Activated T-cell treated with anti-CD3 and anti-CD28 coated beads, Interleukin-2, amount 50 U/mL, for 72 hours (primary cell): ENCODE results near the gene PODN. TPM values are rescaled to one million over a fixed set of nuclear protein-coding genes. Genes with fewer than 3 reads are reported as not detected.

ENCODE experiments used
- ATAC-seq, 2 donors: fragments of 150-1000 bp; cut with Tn5 transposase; replicated peaks in 1 of 2; 2 replicates each; pipeline ENCODE4 v1.10.0; 2021; ENCODE audit warnings: moderate library complexity in 2 of 2, mild to moderate bottlenecking in 1 of 2
- DNase-seq, 2 donors: peaks; one replicate each; pipeline ENCODE4 v3.0.0; 2021 to 2022; ENCODE audit warnings: mixed read lengths in 1 of 2
- H3K27ac Mint-ChIP-seq: one replicate; pipeline ENCODE4 v1.8.0; 2022; ENCODE audit warnings: mild to moderate bottlenecking, moderate library complexity, mixed read lengths
- H3K27me3 Mint-ChIP-seq: one replicate; pipeline ENCODE4 v1.8.0; 2022; ENCODE audit warnings: low read depth, mixed read lengths
- H3K36me3 Mint-ChIP-seq, 2 donors: one replicate each; pipeline ENCODE4 v1.8.0; 2022; ENCODE audit warnings: mixed read lengths in 2 of 2, mild to moderate bottlenecking in 1 of 2; ENCODE audit not compliant: insufficient read depth in 2 of 2
- H3K4me1 Mint-ChIP-seq: one replicate; pipeline ENCODE4 v1.8.0; 2022; ENCODE audit warnings: low read depth, mixed read lengths
- H3K4me3 Mint-ChIP-seq, 2 donors: one replicate each; pipeline ENCODE4 v1.8.0; 2022; ENCODE audit warnings: mild to moderate bottlenecking in 2 of 2, mixed read lengths in 2 of 2, moderate library complexity in 2 of 2
- H3K9me3 Mint-ChIP-seq, 2 donors: one replicate each; pipeline ENCODE4 v1.8.0; 2022; ENCODE audit warnings: mixed read lengths in 2 of 2
- total RNA-seq, 2 donors: library from RNA; stranded (reverse); gene quantifications; one replicate each; pipeline ENCODE4 v1.2.3, GENCODE V29; 2022

The PODN gene
- total RNA-seq, 2 donors from 2014 or later = not detected

DNA sequence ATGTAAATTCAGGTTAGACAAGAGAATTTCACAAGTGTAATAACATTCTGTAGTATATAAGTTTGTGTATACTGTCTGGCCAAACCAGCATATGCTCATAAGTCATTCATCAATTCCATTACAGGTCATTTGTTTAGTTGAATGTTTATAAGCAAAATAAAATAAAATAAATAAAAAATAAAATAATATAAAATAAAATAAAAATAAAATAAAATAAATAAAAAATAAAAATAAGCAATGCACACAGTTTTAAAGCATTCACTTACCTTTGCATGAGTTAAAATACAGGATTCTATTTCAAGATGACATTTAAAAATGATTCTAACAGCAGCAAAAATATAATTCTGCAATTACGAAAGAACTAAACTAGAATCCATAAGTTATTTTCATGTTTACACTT lies 9.9 kb downstream of the PODN start:
- Mint-ChIP-seq H3K36me3 (no peaks in the 10 kb centered on the region), H3K27me3 (no peaks in the 10 kb centered on the region), H3K27ac (no peak overlapping the region), H3K4me3 (no peak overlapping the region), H3K4me1 (no peaks in the 10 kb centered on the region), H3K9me3 (no peaks in the 10 kb centered on the region)
- no peak for ATAC-seq
- DNase-seq = no peak

DNA sequence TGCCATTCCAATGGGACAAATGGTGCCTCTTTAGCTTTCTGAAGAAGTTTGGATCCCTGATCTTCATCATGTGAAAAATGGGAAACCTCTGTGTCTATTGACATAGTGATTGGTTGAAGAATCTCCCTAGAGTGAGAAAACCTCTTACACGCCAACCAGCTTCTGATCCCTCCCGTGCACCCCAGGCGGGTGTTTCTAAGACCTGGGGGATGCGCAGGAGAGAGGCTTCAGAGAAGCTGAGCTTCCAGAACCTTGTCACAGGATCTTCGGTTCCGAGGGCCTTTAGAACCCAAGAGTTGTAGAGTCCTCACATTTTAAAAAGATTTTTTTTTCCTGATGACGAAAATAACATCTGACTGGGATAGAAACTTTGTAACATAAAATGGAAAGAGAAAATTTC lies 11.3 kb downstream of the PODN start:
- Mint-ChIP-seq H3K9me3 (no peaks in the 10 kb centered on the region), H3K36me3 (no peaks in the 10 kb centered on the region), H3K27me3 (no peaks in the 10 kb centered on the region), H3K4me3 (no peak overlapping the region), H3K4me1 (no peaks in the 10 kb centered on the region), H3K27ac (no peak overlapping the region)
- ATAC-seq (no peak), DNase-seq (no peak)

DNA sequence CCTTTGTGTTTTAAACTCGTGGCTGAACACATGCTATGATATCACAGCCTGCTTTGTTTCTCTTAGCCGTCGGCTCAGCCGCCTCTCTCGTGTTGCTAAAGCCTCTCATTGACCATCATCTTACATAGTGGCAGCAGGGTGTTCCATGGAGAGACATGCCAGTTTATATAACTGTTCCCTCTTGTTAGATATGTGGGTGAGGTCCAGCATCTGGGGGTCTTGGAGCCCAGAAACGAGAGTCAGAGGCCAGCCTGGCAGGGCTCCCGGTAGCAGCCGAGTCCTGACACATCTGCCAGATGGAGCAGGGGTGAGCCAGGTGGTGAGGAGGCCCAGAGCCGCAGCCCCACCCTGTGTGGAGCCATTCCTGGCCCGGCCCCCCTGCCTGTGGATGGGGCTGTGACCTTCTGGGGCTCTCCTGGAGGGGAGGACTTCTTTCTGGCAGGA lies 11.9 kb downstream of the PODN start:
- DNase-seq (no peak), ATAC-seq (no peak)
- no peak overlapping the region for H3K4me3 Mint-ChIP-seq
- no peaks in the 10 kb centered on the region for H3K36me3 Mint-ChIP-seq
- H3K9me3 Mint-ChIP-seq = no peaks in the 10 kb centered on the region
- H3K4me1 Mint-ChIP-seq = no peaks in the 10 kb centered on the region
- no peaks in the 10 kb centered on the region for H3K27me3 Mint-ChIP-seq
- no peak overlapping the region for H3K27ac Mint-ChIP-seq

DNA sequence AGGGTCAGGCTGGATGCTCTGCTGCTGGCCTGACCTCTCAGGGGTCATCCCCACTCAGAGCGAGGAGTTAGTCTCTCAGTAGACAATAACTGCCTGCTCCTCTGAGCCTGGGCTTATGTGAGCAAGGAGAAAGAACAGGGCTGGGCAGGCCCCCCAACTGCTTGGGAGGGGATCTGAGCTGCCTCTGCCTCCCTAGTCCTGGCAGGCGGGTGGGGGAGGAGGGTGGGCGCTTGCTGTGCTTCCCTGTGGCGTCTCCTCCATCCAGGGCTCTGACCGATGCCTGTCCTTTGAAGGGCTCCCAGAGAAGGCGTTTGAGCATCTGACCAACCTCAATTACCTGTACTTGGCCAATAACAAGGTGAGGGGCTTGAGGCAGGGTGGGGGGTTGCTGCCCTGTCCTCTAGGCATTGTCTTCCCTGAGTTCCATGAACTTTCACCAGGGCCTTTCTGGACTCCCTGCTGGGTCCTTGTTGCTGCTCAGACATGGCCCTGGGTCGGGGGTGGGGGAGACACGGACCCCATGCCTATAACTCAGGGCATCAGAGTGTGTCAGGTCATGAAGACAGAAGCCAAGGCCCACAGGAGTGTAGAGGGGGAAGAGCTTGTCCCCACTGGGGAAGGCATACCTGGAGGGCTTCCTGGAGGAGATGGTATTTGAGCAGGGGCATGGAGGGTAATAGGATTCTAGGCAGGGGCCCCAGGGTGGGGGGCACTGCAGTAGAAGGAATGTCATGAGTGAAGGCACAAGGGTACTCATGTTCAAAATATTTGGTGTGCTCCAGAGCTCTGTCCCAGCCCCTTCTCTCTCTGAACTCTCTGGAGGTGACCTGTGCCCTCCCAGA lies 12.5 kb downstream of the PODN start:
- Mint-ChIP-seq H3K27ac (no peak overlapping the region), H3K36me3 (no peaks in the 10 kb centered on the region), H3K9me3 (no peaks in the 10 kb centered on the region), H3K27me3 (no peaks in the 10 kb centered on the region), H3K4me3 (no peak overlapping the region), H3K4me1 (no peaks in the 10 kb centered on the region)
- ATAC-seq = no peak
- no peak for DNase-seq

DNA sequence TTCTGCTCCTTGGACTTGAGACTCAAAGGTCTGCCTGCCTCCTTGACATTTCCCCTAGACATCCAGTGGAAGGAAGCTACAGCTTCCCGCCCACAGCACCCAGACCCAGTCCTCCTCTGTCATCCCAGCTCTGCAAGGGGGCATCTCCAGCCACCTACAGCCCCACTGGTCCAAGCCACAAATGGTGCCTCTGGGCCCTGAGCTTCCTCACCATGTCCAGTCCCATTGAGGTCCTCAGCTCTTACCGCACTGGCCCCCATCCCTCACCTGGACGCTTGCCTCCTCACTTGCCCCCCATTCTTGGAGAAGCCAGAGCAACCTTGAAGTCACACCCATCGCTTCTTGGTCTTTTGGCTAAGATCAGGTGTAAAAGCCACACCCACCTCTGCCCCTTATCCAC lies 13.2 kb downstream of the PODN start:
- H3K27ac Mint-ChIP-seq = no peak overlapping the region
- no peak overlapping the region for H3K4me3 Mint-ChIP-seq
- ATAC-seq = no peak
- no peak for DNase-seq
- no peaks in the 10 kb centered on the region for H3K4me1 Mint-ChIP-seq
- H3K9me3 Mint-ChIP-seq = no peaks in the 10 kb centered on the region
- no peaks in the 10 kb centered on the region for H3K27me3 Mint-ChIP-seq
- no peaks in the 10 kb centered on the region for H3K36me3 Mint-ChIP-seq

DNA sequence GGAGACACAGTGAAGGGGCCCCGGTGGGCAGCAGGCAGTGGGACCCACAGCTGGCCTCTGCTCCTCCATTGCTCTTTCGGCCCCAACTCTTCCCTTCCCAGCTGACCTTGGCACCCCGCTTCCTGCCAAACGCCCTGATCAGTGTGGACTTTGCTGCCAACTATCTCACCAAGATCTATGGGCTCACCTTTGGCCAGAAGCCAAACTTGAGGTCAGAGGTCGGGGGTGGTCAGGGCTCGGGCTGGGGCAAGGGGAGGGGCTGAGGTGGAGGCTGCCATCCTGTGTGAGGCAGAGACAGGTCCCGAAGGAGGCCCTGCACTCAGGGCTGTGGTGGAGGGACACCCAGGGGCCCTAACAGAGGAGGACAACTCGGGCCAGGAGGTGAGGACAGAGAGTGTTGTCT lies 13.7 kb downstream of the PODN start:
- H3K9me3 Mint-ChIP-seq = no peaks in the 10 kb centered on the region
- no peak overlapping the region for H3K27ac Mint-ChIP-seq
- no peaks in the 10 kb centered on the region for H3K36me3 Mint-ChIP-seq
- DNase-seq (no peak), ATAC-seq (no peak)
- H3K4me1 Mint-ChIP-seq = no peaks in the 10 kb centered on the region
- no peak overlapping the region for H3K4me3 Mint-ChIP-seq
- H3K27me3 Mint-ChIP-seq = no peaks in the 10 kb centered on the region

DNA sequence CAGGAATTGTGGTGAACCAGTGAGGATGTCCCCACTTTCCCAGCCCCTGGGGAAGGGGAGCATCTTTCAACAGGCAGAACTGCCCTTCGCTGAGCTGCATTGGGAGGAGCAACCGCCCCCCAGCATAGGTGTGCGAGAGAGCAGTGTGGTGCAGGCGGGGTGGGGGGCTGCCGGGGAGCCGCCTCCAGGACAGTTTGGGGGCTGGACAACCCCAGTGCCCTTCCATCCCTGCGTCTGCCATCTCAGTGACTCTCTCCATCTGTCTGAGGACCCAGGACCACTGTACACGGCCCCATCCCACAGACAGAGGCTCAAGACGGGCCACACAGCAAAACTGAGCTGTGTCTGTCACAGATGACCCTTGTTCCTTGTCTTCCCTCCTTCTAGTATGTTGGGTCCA lies 14.2 kb downstream of the PODN start:
- no peak overlapping the region for H3K4me3 Mint-ChIP-seq
- H3K36me3 Mint-ChIP-seq = no peaks in the 10 kb centered on the region
- DNase-seq (no peak), ATAC-seq (no peak)
- H3K4me1 Mint-ChIP-seq = no peaks in the 10 kb centered on the region
- no peaks in the 10 kb centered on the region for H3K9me3 Mint-ChIP-seq
- no peaks in the 10 kb centered on the region for H3K27me3 Mint-ChIP-seq
- H3K27ac Mint-ChIP-seq = no peak overlapping the region

DNA sequence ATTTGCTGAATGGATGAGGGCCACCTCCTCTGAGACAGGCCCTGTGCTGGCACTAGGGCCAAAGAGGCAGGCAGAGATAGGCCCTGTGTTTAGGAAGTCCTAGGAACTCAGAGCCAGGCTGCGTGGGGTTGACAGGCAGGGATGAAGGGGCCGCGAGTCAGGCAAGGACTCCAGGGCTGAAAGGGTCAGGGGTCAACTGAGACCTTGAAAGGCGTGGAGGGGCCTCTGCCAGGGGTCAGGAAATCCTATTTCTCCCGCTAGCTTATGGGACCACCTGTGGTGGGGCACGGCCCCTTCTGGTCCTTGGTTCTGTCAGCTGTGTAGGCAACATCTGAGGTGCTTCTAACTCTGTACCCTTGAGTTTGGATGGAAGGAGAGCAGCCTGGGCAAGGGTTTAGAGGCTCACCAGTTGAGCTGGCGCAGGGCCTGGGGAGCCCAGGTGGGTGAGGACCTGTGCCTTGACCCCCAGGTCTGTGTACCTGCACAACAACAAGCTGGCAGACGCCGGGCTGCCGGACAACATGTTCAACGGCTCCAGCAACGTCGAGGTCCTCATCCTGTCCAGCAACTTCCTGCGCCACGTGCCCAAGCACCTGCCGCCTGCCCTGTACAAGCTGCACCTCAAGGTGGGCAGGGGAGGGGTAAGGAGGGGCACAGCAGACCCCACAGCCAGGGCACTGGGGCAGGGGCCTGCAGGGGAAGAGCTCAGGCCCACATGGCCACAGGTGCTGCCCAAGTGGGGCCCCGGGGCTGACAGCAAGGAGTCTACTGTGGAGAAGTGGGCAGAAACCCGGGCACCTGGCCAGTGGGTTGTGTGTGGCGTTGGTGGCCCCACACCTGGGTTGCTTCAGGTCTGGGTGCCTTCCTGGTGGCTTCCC lies 14.9 kb downstream of the PODN start:
- Mint-ChIP-seq H3K27ac (no peak overlapping the region), H3K9me3 (no peaks in the 10 kb centered on the region), H3K27me3 (no peaks in the 10 kb centered on the region), H3K36me3 (no peaks in the 10 kb centered on the region), H3K4me3 (no peak overlapping the region), H3K4me1 (no peaks in the 10 kb centered on the region)
- ATAC-seq (no peak), DNase-seq (no peak)

DNA sequence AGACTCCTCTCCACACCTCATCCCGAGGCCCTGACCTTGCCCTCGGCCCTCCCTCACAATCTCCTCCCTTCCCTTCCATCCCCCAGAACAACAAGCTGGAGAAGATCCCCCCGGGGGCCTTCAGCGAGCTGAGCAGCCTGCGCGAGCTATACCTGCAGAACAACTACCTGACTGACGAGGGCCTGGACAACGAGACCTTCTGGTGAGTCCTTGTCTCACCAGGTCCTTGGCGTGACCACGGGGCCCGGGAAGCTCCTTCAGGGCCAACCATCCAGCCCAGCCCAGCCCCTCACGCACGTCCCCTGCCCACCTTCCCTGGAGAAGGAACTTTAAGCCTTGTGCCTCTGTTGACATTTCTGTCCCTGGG lies 15.6 kb downstream of the PODN start:
- H3K4me1 Mint-ChIP-seq = no peaks in the 10 kb centered on the region
- no peak overlapping the region for H3K4me3 Mint-ChIP-seq
- no peak for DNase-seq
- H3K9me3 Mint-ChIP-seq = no peaks in the 10 kb centered on the region
- H3K36me3 Mint-ChIP-seq = no peaks in the 10 kb centered on the region
- no peaks in the 10 kb centered on the region for H3K27me3 Mint-ChIP-seq
- no peak overlapping the region for H3K27ac Mint-ChIP-seq
- no peak for ATAC-seq

DNA sequence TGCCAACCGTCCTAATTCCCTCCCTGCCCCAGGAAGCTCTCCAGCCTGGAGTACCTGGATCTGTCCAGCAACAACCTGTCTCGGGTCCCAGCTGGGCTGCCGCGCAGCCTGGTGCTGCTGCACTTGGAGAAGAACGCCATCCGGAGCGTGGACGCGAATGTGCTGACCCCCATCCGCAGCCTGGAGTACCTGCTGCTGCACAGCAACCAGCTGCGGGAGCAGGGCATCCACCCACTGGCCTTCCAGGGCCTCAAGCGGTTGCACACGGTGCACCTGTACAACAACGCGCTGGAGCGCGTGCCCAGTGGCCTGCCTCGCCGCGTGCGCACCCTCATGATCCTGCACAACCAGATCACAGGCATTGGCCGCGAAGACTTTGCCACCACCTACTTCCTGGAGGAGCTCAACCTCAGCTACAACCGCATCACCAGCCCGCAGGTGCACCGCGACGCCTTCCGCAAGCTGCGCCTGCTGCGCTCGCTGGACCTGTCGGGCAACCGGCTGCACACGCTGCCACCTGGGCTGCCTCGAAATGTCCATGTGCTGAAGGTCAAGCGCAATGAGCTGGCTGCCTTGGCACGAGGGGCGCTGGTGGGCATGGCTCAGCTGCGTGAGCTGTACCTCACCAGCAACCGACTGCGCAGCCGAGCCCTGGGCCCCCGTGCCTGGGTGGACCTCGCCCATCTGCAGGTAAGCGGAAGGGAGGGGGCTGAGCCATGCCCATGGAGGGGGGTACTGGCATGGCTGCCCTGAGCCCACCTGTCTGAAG lies 16.5 kb downstream of the PODN start:
- H3K27me3 Mint-ChIP-seq = no peaks in the 10 kb centered on the region
- H3K27ac Mint-ChIP-seq = no peak overlapping the region
- H3K4me1 Mint-ChIP-seq = no peaks in the 10 kb centered on the region
- H3K36me3 Mint-ChIP-seq = no peaks in the 10 kb centered on the region
- DNase-seq (no peak), ATAC-seq (no peak)
- H3K4me3 Mint-ChIP-seq = no peak overlapping the region
- H3K9me3 Mint-ChIP-seq = no peaks in the 10 kb centered on the region

DNA sequence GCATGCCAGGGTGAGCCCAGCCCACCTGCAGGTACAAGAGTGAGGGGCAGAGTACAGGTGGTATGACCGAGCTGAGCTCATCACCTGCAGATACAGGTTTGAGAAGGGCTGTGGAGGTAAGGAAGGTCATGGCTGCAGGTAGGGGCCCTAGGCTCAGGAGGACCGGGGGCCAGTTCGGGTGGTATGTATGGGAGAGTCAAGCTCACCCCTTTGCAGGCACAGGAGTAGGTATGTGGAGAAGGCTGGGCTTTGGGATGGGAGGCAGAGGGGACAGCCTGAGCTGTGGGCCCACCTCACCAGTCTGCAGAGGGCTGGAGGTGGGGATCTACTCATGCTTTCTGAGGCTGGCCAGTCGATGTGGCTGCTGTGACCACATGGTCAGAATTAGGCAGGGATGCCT lies 17.2 kb downstream of the PODN start:
- Mint-ChIP-seq H3K27ac (no peak overlapping the region), H3K4me3 (no peak overlapping the region)
- no peak for ATAC-seq

DNA sequence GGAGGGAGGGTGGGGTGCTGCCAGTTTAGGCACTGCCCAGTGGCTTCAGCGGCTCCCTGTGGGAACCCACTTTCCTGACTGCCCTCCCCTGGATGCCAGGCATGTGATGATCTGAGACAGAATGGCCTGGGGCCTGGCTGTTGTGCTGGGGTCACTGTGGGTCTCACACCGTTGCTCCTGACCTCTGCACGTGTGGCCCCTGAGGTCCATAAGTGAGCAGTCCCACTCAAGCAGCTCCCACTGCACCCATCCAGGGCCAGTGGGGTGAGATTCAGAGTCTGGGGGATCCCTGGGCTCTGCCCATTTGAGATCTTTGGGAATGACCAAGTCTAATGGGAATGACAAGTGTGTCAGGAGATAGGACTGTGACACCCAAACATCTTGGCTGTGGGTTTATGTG lies 18.0 kb downstream of the PODN start:
- no peak for DNase-seq
- H3K27me3 Mint-ChIP-seq = no peaks in the 10 kb centered on the region
- H3K27ac Mint-ChIP-seq = no peak overlapping the region
- no peak for ATAC-seq
- no peaks in the 10 kb centered on the region for H3K4me1 Mint-ChIP-seq
- no peaks in the 10 kb centered on the region for H3K9me3 Mint-ChIP-seq
- no peak overlapping the region for H3K4me3 Mint-ChIP-seq
- no peaks in the 10 kb centered on the region for H3K36me3 Mint-ChIP-seq

More for the DNA sequence above, 17.2 kb downstream of the PODN start:
- Mint-ChIP-seq H3K4me1 (no peaks in the 10 kb centered on the region), H3K9me3 (no peaks in the 10 kb centered on the region), H3K36me3 (no peaks in the 10 kb centered on the region), H3K27me3 (no peaks in the 10 kb centered on the region)
- no peak for DNase-seq

DNA sequence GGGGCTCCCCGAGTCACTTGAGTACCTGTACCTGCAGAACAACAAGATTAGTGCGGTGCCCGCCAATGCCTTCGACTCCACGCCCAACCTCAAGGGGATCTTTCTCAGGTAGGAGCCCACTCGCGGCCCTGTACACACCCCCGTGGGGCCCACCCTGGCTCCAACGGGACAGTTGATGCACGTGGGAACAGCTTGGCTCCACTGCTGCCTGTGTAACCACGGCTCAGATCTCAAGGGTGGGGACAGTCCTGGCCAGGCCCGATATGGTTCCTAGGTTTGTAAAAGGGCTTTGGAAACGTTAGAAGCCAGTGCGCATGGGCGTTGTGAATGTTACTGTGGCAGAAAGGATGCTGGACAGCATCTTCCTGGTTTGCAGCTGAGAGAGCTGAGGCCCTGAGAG lies 18.8 kb downstream of the PODN start:
- Mint-ChIP-seq H3K27ac (no peak overlapping the region), H3K9me3 (no peaks in the 10 kb centered on the region), H3K4me1 (no peaks in the 10 kb centered on the region), H3K27me3 (no peaks in the 10 kb centered on the region), H3K36me3 (no peaks in the 10 kb centered on the region), H3K4me3 (no peak overlapping the region)
- ATAC-seq = no peak
- no peak for DNase-seq
